WERI-Rb-1 (cell line): ENCODE results near the gene PLLP.

Source experiments
- DNase-seq: peaks from one replicate; pipeline ENCODE4 v3.0.0-alpha.2; 2020
- H3K27ac ChIP-seq: fragments of 250-450 bp; sonication (Bioruptor Pico); 2 replicates; pipeline ENCODE4 v1.5.1; 2020; ENCODE audit warnings: mild to moderate bottlenecking, moderate library complexity
- H3K27me3 ChIP-seq: fragments of 250-450 bp; sonication (Bioruptor Pico); 2 replicates; pipeline ENCODE4 v1.5.1; 2021; ENCODE audit warnings: mild to moderate bottlenecking, low read depth, moderate library complexity; ENCODE audit not compliant: insufficient read depth, severe bottlenecking
- H3K36me3 ChIP-seq: fragments of 250-450 bp; sonication (Bioruptor Pico); 2 replicates; pipeline ENCODE4 v1.5.1; 2020; ENCODE audit warnings: mild to moderate bottlenecking, moderate library complexity
- H3K4me3 ChIP-seq: 2 replicates; pipeline ENCODE4 v1.5.1; 2011; ENCODE audit warnings: low read depth, mild to moderate bottlenecking, control low read depth, low read length
- H3K9me3 ChIP-seq: fragments of 250-450 bp; sonication (Bioruptor Pico); 2 replicates; pipeline ENCODE4 v1.5.1; 2021; ENCODE audit warnings: mild to moderate bottlenecking, moderate library complexity; ENCODE audit not compliant: severe bottlenecking
- CTCF ChIP-seq: IDR thresholded peaks from 2 replicates; pipeline ENCODE4 v1.5.1; 2011; ENCODE audit warnings: low read depth, mild to moderate bottlenecking, control low read depth, inconsistent platforms, low read length

Gene PLLP

GRCh38 chr16:57255686-57256415 is 28.6 kb downstream of the PLLP start:
- H3K36me3 ChIP-seq, result peaks cover 23% of the 10 kb centered on the region
- no peaks in the 10 kb centered on the region for H3K9me3 ChIP-seq
- H3K27ac ChIP-seq, result no peak overlapping the region
- DNase-seq, result no peak
- no peak overlapping the region for H3K4me3 ChIP-seq
- no peaks in the 10 kb centered on the region for H3K27me3 ChIP-seq
- TF ChIP-seq CTCF, result no peak

GRCh38 chr16:57253466-57253865 is 31.0 kb downstream of the PLLP start:
- no peaks in the 10 kb centered on the region for H3K9me3 ChIP-seq
- H3K36me3 ChIP-seq, result peaks cover 44% of the 10 kb centered on the region
- no peak for DNase-seq
- no peak overlapping the region for H3K4me3 ChIP-seq
- H3K27ac ChIP-seq, result no peak overlapping the region
- no peaks in the 10 kb centered on the region for H3K27me3 ChIP-seq
- TF ChIP-seq CTCF, result no peak

- DNase-seq, result no peak
- H3K27ac ChIP-seq, result no peak overlapping the region
These were observed 32.2 kb downstream of the PLLP start for GRCh38 chr16:57252148-57252721.

GRCh38 chr16:57251352-57251751 is 33.1 kb downstream of the PLLP start:
- Histone ChIP-seq H3K4me3 (no peak overlapping the region), H3K27me3 (no peaks in the 10 kb centered on the region), H3K36me3 (peaks cover 59% of the 10 kb centered on the region), H3K9me3 (no peaks in the 10 kb centered on the region), H3K27ac (no peak overlapping the region)
- no peak for TF ChIP-seq CTCF
- no peak for DNase-seq

More at GRCh38 chr16:57252148-57252721, 32.2 kb downstream of the PLLP start:
- no peaks in the 10 kb centered on the region for H3K9me3 ChIP-seq
- H3K4me3 ChIP-seq, result no peak overlapping the region
- peaks cover 53% of the 10 kb centered on the region for H3K36me3 ChIP-seq
- H3K27me3 ChIP-seq, result no peaks in the 10 kb centered on the region
- no peak for TF ChIP-seq CTCF

- DNase-seq, result peak; percentile 42
- H3K4me3 ChIP-seq, result peak overlapping the region; percentile 91
- peaks cover 34% of the 10 kb centered on the region for H3K36me3 ChIP-seq
- H3K9me3 ChIP-seq, result no peaks in the 10 kb centered on the region
- H3K27ac ChIP-seq, result peak overlapping the region; percentile 90
- H3K27me3 ChIP-seq, result no peaks in the 10 kb centered on the region
- TF ChIP-seq CTCF, result no peak
These were observed 38.9 kb downstream of the PLLP start for GRCh38 chr16:57245472-57246113.
